Activated naive CD4-positive, alpha-beta T cell treated with anti-CD3 and anti-CD28 coated beads for 36 hours (primary cell): Measurements from ENCODE around the gene GTF3C5. TPM values are rescaled to one million over a fixed set of nuclear protein-coding genes. Genes with fewer than 3 reads are reported as not detected.
"Not testable (repeated sequence)": the region's sequence is repeated elsewhere in the genome, so short reads cannot be mapped to it uniquely, and the experiment has no call there.

ENCODE experiments used
- CTCF ChIA-PET: fragments of 350-600 bp; sonication (Branson Sonifier 250); formaldehyde crosslinking; loops from one replicate; lab custom pipeline; 2021; ENCODE audit warnings: antibody characterized with exemption; lab: Charles Lee
- DNase-seq: peaks from one replicate; pipeline ENCODE4 v3.0.0-alpha.2; 2020
- H3K27ac Mint-ChIP-seq: one replicate; pipeline ENCODE4 v1.8.0; 2021; ENCODE audit warnings: mild to moderate bottlenecking, mixed read lengths
- H3K27me3 Mint-ChIP-seq: one replicate; pipeline ENCODE4 v1.8.0; 2021; ENCODE audit warnings: low read depth, mixed read lengths
- H3K36me3 Mint-ChIP-seq: one replicate; pipeline ENCODE4 v1.8.0; 2021; ENCODE audit warnings: low read depth, mixed read lengths
- H3K4me1 Mint-ChIP-seq: one replicate; pipeline ENCODE4 v1.8.0; 2021; ENCODE audit warnings: low read depth, mixed read lengths
- H3K4me3 Mint-ChIP-seq: one replicate; pipeline ENCODE4 v1.8.0; 2021; ENCODE audit warnings: mild to moderate bottlenecking, moderate library complexity, mixed read lengths
- H3K9me3 Mint-ChIP-seq: one replicate; pipeline ENCODE4 v1.8.0; 2021; ENCODE audit warnings: mixed read lengths
- intact Hi-C: fragments of 100-400 bp; cut with micrococcal nuclease; formaldehyde crosslinking; loops from one replicate; pipeline ENCODE4 v1.15.1; 2023
- total RNA-seq, 2 experiments: library from RNA; stranded (reverse); gene quantifications; one replicate each; pipeline ENCODE4 v1.2.3, GENCODE V29; 2021

The GTF3C5 gene
- total RNA-seq, 2 experiments from 2014 or later = 102 to 108 TPM

DNA sequence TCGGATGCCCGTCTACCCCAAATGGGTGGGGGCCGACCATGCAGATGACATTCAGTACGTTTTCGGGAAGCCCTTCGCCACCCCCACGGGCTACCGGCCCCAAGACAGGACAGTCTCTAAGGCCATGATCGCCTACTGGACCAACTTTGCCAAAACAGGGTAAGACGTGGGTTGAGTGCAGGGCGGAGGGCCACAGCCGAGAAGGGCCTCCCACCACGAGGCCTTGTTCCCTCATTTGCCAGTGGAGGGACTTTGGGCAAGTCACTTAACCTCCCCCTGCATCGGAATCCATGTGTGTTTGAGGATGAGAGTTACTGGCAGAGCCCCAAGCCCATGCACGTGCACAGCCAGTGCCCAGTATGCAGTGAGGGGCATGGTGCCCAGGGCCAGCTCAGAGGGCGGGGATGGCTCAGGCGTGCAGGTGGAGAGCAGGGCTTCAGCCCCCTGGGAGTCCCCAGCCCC lies 39.7 kb downstream of the GTF3C5 start:
- H3K36me3 Mint-ChIP-seq, DNase-seq, H3K27ac Mint-ChIP-seq, H3K9me3 Mint-ChIP-seq, CTCF ChIA-PET, H3K27me3 Mint-ChIP-seq, H3K4me1 Mint-ChIP-seq, intact Hi-C loops, H3K4me3 Mint-ChIP-seq: not testable (repeated sequence)

DNA sequence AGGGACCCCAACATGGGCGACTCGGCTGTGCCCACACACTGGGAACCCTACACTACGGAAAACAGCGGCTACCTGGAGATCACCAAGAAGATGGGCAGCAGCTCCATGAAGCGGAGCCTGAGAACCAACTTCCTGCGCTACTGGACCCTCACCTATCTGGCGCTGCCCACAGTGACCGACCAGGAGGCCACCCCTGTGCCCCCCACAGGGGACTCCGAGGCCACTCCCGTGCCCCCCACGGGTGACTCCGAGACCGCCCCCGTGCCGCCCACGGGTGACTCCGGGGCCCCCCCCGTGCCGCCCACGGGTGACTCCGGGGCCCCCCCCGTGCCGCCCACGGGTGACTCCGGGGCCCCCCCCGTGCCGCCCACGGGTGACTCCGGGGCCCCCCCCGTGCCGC lies 40.2 kb downstream of the GTF3C5 start:
- H3K4me1 Mint-ChIP-seq, H3K36me3 Mint-ChIP-seq, H3K27ac Mint-ChIP-seq, H3K27me3 Mint-ChIP-seq, CTCF ChIA-PET, H3K4me3 Mint-ChIP-seq, intact Hi-C loops, DNase-seq, H3K9me3 Mint-ChIP-seq: not testable (repeated sequence)

DNA sequence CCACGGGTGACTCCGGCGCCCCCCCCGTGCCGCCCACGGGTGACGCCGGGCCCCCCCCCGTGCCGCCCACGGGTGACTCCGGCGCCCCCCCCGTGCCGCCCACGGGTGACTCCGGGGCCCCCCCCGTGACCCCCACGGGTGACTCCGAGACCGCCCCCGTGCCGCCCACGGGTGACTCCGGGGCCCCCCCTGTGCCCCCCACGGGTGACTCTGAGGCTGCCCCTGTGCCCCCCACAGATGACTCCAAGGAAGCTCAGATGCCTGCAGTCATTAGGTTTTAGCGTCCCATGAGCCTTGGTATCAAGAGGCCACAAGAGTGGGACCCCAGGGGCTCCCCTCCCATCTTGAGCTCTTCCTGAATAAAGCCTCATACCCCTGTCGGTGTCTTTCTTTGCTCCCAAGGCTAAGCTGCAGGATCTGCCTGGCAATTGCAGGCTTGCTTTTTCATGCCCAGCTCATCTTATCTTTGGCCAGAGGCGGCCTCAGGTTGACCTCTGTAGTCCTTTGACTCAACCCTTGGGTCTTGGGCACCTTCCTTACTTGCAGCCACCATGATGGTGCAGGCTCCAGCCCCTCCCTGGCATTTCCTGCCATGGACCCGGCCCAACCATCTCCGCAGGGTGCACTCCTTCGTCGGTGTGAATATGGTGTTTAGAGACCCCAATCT lies 40.8 kb downstream of the GTF3C5 start:
- intact Hi-C loops = no loop called here
- no peak overlapping the region for H3K4me3 Mint-ChIP-seq
- no peaks in the 10 kb centered on the region for H3K9me3 Mint-ChIP-seq
- no peak for DNase-seq
- H3K27me3 Mint-ChIP-seq = no peaks in the 10 kb centered on the region
- no peaks in the 10 kb centered on the region for H3K4me1 Mint-ChIP-seq
- CTCF ChIA-PET = no interaction called here
- no peak overlapping the region for H3K27ac Mint-ChIP-seq
- no peaks in the 10 kb centered on the region for H3K36me3 Mint-ChIP-seq

DNA sequence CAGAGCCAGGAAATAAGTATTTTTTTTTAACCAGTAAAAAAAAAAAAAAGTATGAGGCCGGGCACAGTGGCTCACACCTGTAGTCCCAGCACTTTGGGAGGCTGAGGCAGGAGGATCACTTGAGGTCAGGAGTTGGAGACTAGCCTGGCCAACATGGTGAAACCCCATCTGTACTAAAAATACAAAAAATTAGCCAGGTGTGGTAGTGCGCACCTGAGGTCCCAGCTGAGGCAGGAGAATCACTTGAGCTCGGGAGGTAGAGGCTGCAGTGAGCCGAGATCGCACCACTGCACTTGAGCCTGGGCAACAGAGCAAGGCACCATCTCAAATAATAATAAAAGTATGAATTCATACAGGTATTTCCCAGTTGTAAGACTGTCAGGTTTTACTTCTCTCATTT lies 41.4 kb downstream of the GTF3C5 start:
- H3K36me3 Mint-ChIP-seq = not testable (repeated sequence)

DNA sequence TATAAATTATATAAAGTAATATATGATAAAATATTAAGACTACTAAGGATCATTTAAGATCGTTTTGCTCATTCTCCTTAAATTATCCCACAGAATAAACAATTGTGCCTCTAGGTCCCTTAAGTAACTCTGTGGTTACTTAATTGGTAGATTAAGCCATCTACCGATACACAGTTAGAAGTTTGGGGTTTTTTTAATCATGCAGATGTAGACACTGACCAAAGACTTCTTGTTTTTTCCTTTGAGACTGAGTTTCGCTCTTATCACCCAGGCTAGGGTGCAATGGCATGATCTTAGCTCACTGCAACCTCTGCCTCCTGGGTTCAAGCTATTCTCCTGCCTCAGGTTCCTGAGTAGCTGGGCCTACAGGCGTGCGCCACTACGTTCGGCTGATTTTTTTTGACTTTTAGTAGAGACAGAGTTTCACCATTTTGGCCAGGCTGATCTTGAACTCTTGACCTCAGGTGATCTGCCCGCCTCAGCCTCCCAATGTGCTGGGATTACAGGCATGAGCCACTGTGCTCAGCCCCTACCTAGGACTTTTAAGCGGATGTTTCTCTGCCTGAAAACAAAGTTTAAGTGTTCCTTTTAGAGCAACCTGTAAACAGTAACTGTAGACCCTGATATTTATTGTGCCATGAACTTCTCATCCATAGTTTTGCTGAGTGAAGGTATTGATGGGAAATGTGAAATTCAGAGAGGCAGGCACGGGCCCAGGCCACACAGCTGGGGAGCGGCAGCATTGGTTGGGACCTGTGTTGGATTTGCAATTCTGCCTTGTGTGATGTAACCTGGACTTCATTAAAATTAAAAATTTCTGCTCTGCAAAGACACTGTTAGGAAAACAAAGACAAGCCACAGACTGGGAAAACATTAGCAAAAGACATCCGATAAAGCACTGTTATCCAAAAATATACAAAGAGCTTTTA lies 42.6 kb downstream of the GTF3C5 start:
- H3K36me3 Mint-ChIP-seq = no peaks in the 10 kb centered on the region
- intact Hi-C loops = no loop called here
- H3K4me1 Mint-ChIP-seq = no peaks in the 10 kb centered on the region
- no peak for DNase-seq
- H3K4me3 Mint-ChIP-seq = no peak overlapping the region
- CTCF ChIA-PET = interaction anchor here (0.8 kb wide), 1 partner anchor 71 kb away, joined by 3 read pairs; no protein-coding TSS in a partner anchor
- no peaks in the 10 kb centered on the region for H3K9me3 Mint-ChIP-seq
- H3K27ac Mint-ChIP-seq = no peak overlapping the region
- H3K27me3 Mint-ChIP-seq = no peaks in the 10 kb centered on the region

More for the DNA sequence above, 41.4 kb downstream of the GTF3C5 start:
- H3K27me3 Mint-ChIP-seq, H3K4me3 Mint-ChIP-seq, H3K9me3 Mint-ChIP-seq, intact Hi-C loops, H3K4me1 Mint-ChIP-seq, H3K27ac Mint-ChIP-seq, DNase-seq, CTCF ChIA-PET: not testable (repeated sequence)

DNA sequence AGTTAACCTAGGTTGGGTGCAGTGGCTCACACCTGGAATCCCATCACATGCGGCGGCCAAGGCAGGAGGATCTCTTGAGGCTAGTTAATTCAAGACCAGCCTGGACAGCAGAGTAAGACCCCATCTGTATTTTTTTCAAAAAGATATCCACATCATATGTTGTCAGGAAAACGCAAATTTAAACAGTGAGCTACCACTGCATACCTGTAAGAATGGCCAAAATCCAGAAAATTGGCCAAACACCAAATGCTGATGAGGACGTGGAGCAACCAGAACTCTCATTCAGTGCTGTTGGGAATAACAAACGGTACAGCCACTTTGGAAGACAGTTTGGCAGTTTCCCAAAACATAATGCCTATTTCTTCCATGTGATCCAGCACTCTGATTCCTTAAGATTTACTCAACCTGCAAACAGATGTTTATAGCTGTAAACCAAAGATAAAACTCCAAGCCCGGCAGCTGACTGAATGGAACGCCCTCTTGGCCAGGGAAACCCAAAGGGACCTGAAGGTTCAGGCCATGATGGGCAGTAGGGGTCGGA lies 43.4 kb downstream of the GTF3C5 start:
- intact Hi-C loops = no loop called here
- no peak for DNase-seq
- Mint-ChIP-seq H3K27me3 (no peaks in the 10 kb centered on the region), H3K36me3 (no peaks in the 10 kb centered on the region), H3K4me1 (no peaks in the 10 kb centered on the region), H3K4me3 (no peak overlapping the region), H3K9me3 (no peaks in the 10 kb centered on the region), H3K27ac (no peak overlapping the region)
- CTCF ChIA-PET = interaction anchor here (0.8 kb wide), 1 partner anchor 70 kb away, joined by 3 read pairs; no protein-coding TSS in a partner anchor

DNA sequence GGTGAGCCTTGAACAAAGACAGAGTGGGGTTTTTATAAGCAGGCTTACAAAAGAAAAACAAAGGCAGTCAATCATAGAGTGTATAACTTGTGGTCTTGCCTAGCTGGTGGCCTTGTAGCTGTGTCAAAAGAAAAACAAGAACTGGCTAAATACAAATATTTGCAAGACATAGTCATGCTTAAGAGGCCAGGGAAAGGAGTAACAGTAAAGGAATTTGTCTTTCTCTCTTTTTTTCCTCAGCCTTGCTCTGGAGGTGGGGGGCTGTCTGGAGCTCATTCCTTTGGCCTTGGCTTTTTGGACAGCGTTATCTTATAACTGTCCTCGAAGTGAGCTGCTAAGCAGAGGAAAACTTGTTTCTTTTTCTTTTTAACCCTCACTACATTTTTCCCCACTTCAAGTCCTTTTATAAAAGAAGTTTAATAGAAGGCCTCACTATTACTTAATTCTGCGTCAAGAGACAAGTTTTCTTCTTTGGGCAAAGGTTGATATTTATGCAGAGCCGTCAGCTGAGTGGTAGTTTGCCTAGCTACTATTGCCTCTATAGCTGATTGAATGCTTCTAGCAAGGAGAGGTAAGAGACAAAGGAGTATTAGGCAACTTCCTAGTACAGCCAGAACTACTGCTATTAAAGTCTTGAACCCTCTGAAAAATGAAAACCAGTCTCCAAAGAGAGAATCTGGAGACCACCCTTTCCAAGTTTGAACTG lies 45.3 kb downstream of the GTF3C5 start:
- Mint-ChIP-seq H3K9me3 (no peaks in the 10 kb centered on the region), H3K36me3 (no peaks in the 10 kb centered on the region), H3K4me3 (no peak overlapping the region), H3K27ac (no peak overlapping the region), H3K4me1 (no peaks in the 10 kb centered on the region), H3K27me3 (no peaks in the 10 kb centered on the region)
- intact Hi-C loops = no loop called here
- DNase-seq = no peak
- CTCF ChIA-PET = interaction anchor here (0.7 to 1.4 kb wide), 3 partner anchors 12 to 68 kb away, joined by 3 to 6 read pairs (median 4); no protein-coding TSS in a partner anchor

DNA sequence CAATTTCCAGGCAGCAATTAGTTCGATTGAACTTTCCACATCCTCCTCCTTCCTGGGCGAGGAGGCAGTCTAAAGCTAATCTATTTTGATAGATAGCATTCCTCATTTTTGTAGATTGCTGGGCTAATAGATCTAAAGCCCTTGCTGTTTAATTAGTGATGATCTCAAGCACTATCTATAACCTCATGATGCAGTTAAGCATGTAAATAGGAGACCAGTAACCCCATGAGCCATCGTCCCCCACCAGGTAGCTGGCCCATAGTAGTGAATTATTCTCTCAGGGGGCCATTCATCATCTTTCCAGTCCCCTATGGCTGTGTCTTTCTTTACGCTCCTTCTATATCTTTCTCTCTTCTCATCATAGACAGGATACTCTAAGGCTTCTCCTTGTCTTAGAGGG lies 45.9 kb downstream of the GTF3C5 start:
- Mint-ChIP-seq H3K4me1 (no peaks in the 10 kb centered on the region), H3K4me3 (no peak overlapping the region), H3K27ac (no peak overlapping the region), H3K27me3 (no peaks in the 10 kb centered on the region), H3K9me3 (no peaks in the 10 kb centered on the region), H3K36me3 (no peaks in the 10 kb centered on the region)
- CTCF ChIA-PET = no interaction called here
- intact Hi-C loops = no loop called here
- DNase-seq = no peak

DNA sequence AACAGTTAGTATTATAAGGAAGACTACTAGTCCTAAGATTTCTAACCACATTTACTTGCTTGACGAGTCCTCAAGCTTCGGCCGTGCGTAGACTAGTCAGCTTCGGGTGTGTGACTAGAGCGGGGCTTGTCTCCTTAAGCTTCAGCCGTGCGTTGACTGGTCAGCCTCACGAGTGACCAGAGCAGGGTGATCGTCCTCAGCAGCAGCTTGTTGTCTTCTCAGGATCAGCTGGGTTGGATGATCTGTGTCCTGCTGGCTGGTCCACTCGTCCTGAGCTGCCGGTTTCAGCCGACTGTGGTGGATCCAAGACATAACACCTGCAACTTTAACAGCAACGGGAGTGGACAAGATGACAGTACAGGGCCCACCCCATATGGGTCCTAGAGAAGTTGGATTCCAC lies 47.7 kb downstream of the GTF3C5 start:
- no peaks in the 10 kb centered on the region for H3K9me3 Mint-ChIP-seq
- no peak for DNase-seq
- CTCF ChIA-PET = interaction anchor here (1.0 to 1.2 kb wide), 3 partner anchors 52 to 104 kb away, joined by 3 to 5 read pairs (median 3); no protein-coding TSS in a partner anchor

DNA sequence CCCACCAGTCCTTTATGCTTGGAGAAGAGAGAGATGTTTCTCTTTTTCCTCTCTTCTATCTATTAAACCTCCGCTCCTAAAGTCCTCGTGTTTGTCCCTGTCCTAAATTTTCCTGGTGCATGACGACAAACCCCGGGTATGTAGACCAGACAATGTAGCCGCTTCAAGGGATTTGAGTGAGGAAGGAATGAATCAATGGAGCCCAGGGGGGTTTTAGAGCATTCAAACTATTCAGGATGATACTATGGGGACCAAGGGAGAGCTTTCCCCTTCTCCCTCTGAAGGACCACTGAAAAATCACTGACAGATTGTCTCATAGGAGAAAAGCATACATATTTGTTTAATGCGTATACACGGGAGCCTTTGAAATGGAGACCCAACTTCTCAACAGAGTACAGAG lies 49.4 kb downstream of the GTF3C5 start:
- CTCF ChIA-PET = no interaction called here
- DNase-seq = no peak
- H3K36me3 Mint-ChIP-seq = no peaks in the 10 kb centered on the region
- no peak overlapping the region for H3K27ac Mint-ChIP-seq
- H3K9me3 Mint-ChIP-seq = no peaks in the 10 kb centered on the region
- no peak overlapping the region for H3K4me3 Mint-ChIP-seq
- no peaks in the 10 kb centered on the region for H3K4me1 Mint-ChIP-seq
- no peaks in the 10 kb centered on the region for H3K27me3 Mint-ChIP-seq
- intact Hi-C loops = no loop called here

More for the DNA sequence above, 47.7 kb downstream of the GTF3C5 start:
- Mint-ChIP-seq H3K4me1 (no peaks in the 10 kb centered on the region), H3K27me3 (no peaks in the 10 kb centered on the region), H3K36me3 (no peaks in the 10 kb centered on the region), H3K4me3 (no peak overlapping the region), H3K27ac (no peak overlapping the region)
- intact Hi-C loops = no loop called here

DNA sequence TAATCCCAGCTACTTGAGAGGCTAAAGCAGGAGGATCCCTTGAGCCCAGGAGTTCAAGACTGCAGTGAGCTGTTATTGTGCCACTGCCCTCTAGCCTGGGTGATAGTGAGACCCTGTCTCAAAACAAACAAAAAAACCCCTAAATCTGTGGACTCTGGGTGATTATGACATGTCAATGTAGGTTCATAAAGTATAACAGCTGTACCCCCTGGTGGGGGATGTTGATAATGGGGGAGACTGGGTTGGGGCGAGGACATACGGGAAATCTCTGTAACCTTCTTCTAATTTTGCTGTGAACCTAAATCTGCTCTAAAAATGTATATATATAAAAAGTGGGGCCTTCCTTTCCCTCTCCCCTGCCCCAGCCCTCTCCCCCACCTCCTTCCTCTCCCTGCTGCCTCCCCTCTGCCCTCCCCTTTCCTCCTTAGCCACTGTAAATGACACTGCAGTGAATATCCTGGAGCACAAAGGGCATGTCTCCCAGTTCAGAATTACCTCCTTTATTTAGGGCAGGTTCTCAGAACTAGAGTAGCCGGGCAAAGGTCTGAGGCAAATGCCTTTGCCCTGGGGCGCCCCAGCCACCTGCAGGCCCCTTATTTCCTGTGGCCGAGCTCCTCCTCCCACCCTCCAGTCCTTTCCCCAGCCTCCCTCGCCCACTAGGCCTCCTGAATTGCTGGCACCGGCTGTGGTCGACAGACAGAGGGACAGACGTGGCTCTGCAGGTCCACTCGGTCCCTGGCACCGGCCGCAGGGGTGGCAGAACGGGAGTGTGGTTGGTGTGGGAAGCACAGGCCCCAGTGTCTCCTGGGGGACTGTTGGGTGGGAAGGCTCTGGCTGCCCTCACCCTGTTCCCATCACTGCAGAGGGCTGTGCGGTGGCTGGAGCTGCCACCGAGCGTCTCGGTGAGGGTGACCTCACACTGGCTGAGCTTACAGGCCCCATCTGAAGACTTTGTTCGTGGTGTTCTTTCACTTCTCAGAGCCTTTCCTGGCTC lies 50.3 kb downstream of the GTF3C5 start:
- H3K27ac Mint-ChIP-seq, H3K4me3 Mint-ChIP-seq, H3K4me1 Mint-ChIP-seq, DNase-seq, CTCF ChIA-PET, H3K27me3 Mint-ChIP-seq, H3K9me3 Mint-ChIP-seq, intact Hi-C loops, H3K36me3 Mint-ChIP-seq: not testable (repeated sequence)
